ENCODE data around the gene CPSF7. TPM values are rescaled to one million over a fixed set of nuclear protein-coding genes. Genes with fewer than 3 reads are reported as not detected.
"Not testable (repeated sequence)": the region's sequence is repeated elsewhere in the genome, so short reads cannot be mapped to it uniquely, and the experiment has no call there.

CPSF7 gene
- polyA plus RNA-seq, 1 experiment, result 36.2 TPM

GRCh38 chr11:61468002-61468401 is 38.2 kb upstream of the CPSF7 start:
- Histone ChIP-seq H3K4me3 (ENCODE audit: low read depth, low read length) (no peak overlapping the region), H3K27me3 (ENCODE audit: control insufficient read depth, insufficient read depth, low read length) (no peaks in the 10 kb centered on the region), H3K36me3 (ENCODE audit: control insufficient read depth, insufficient read depth, low read length) (peaks cover 2% of the 10 kb centered on the region)
- ChIA-PET POLR2A (no interaction called here), CTCF (interaction anchor here (1.1 to 6.7 kb wide), 3 partner anchors 11 to 49 kb away, joined by 3 to 37 read pairs (median 9); no protein-coding TSS in a partner anchor)
- TF ChIP-seq CTCF (IDR thresholded peaks at IDR 0.05; ENCODE audit: insufficient read depth, low read depth, low read length), result no peak
- DNase-seq (ENCODE audit: low read depth), result no peak

GRCh38 chr11:61467602-61468001 is 37.8 kb upstream of the CPSF7 start:
- DNase-seq (ENCODE audit: low read depth); POLR2A ChIA-PET; H3K36me3 ChIP-seq (ENCODE audit: control insufficient read depth, insufficient read depth, low read length); H3K4me3 ChIP-seq (ENCODE audit: low read depth, low read length); H3K27me3 ChIP-seq (ENCODE audit: control insufficient read depth, insufficient read depth, low read length): not testable (repeated sequence)
- CTCF ChIA-PET, result interaction anchor here (1.1 to 6.7 kb wide), 3 partner anchors 11 to 49 kb away, joined by 3 to 37 read pairs (median 9); no protein-coding TSS in a partner anchor

- no peaks in the 10 kb centered on the region for H3K27me3 ChIP-seq (ENCODE audit: control insufficient read depth, insufficient read depth, low read length)
- no peak overlapping the region for H3K4me3 ChIP-seq (ENCODE audit: low read depth, low read length)
- DNase-seq (ENCODE audit: low read depth), result no peak
- TF ChIP-seq CTCF (IDR thresholded peaks at IDR 0.05; ENCODE audit: insufficient read depth, low read depth, low read length), result no peak
- H3K36me3 ChIP-seq (ENCODE audit: control insufficient read depth, insufficient read depth, low read length), result no peaks in the 10 kb centered on the region; the same call in 1 of the 2 replicates
- POLR2A ChIA-PET, result no interaction called here
- CTCF ChIA-PET, result interaction anchor here (0.9 to 1.4 kb wide), 3 partner anchors 15 to 56 kb away, joined by 3 to 5 read pairs (median 4); no protein-coding TSS in a partner anchor
These were observed 31.2 kb upstream of the CPSF7 start for GRCh38 chr11:61460986-61461385.

GRCh38 chr11:61460474-61460881 is 30.7 kb upstream of the CPSF7 start:
- ChIA-PET POLR2A (no interaction called here), CTCF (interaction anchor here (0.9 to 1.4 kb wide), 2 partner anchors 18 to 56 kb away, joined by 3 to 5 read pairs; no protein-coding TSS in a partner anchor)
- H3K36me3 ChIP-seq (ENCODE audit: control insufficient read depth, insufficient read depth, low read length), result peaks cover 2% of the 10 kb centered on the region
- no peaks in the 10 kb centered on the region for H3K27me3 ChIP-seq (ENCODE audit: control insufficient read depth, insufficient read depth, low read length)
- H3K4me3 ChIP-seq (ENCODE audit: low read depth, low read length), result no peak overlapping the region
- no peak for TF ChIP-seq CTCF (IDR thresholded peaks at IDR 0.05; ENCODE audit: insufficient read depth, low read depth, low read length)
- no peak for DNase-seq (ENCODE audit: low read depth)

GRCh38 chr11:61454520-61454919 is 24.7 kb upstream of the CPSF7 start:
- Histone ChIP-seq H3K4me3 (ENCODE audit: low read depth, low read length) (no peak overlapping the region), H3K36me3 (ENCODE audit: control insufficient read depth, insufficient read depth, low read length) (peaks cover 3% of the 10 kb centered on the region), H3K27me3 (ENCODE audit: control insufficient read depth, insufficient read depth, low read length) (no peaks in the 10 kb centered on the region)
- POLR2A ChIA-PET, result no interaction called here
- DNase-seq (ENCODE audit: low read depth), result no peak
- no peak for TF ChIP-seq CTCF (IDR thresholded peaks at IDR 0.05; ENCODE audit: insufficient read depth, low read depth, low read length)
- CTCF ChIA-PET, result interaction anchor here (1.3 kb wide), 1 partner anchor 174 kb away, joined by 3 read pairs; no protein-coding TSS in a partner anchor

- POLR2A ChIA-PET, result no interaction called here
- H3K27me3 ChIP-seq (ENCODE audit: control insufficient read depth, insufficient read depth, low read length), result no peaks in the 10 kb centered on the region
- CTCF ChIA-PET, result interaction anchor here (1.0 to 3.4 kb wide), 4 partner anchors 18 to 185 kb away, joined by 3 to 29 read pairs (median 8); no protein-coding TSS in a partner anchor
- DNase-seq (ENCODE audit: low read depth), result no peak
- TF ChIP-seq CTCF (IDR thresholded peaks at IDR 0.05; ENCODE audit: insufficient read depth, low read depth, low read length), result no peak
- no peak overlapping the region for H3K4me3 ChIP-seq (ENCODE audit: low read depth, low read length)
- peaks cover 3% of the 10 kb centered on the region for H3K36me3 ChIP-seq (ENCODE audit: control insufficient read depth, insufficient read depth, low read length)
These were observed 23.9 kb upstream of the CPSF7 start for GRCh38 chr11:61453695-61454094.
